ENCODE measurements around the gene GRM4.

- TF ChIP-seq CTCF (IDR thresholded peaks at IDR 0.05): no peak
- TF ChIP-seq POLR2A (IDR thresholded peaks at IDR 0.05): no peak
- no peak for TF ChIP-seq POLR2AphosphoS5 (IDR thresholded peaks at IDR 0.05)
Observed at GRCh38 chr6:34144581-34145160, 1.2 kb downstream of the GRM4 start.
